ENCODE data around the gene MMP17.
A peak's percentile ranks its signal among the peaks of the same experiment; 100 is the strongest.
"Not testable (repeated sequence)": the region's sequence is repeated elsewhere in the genome, so short reads cannot be mapped to it uniquely, and the experiment has no call there.

The MMP17 gene

DNA sequence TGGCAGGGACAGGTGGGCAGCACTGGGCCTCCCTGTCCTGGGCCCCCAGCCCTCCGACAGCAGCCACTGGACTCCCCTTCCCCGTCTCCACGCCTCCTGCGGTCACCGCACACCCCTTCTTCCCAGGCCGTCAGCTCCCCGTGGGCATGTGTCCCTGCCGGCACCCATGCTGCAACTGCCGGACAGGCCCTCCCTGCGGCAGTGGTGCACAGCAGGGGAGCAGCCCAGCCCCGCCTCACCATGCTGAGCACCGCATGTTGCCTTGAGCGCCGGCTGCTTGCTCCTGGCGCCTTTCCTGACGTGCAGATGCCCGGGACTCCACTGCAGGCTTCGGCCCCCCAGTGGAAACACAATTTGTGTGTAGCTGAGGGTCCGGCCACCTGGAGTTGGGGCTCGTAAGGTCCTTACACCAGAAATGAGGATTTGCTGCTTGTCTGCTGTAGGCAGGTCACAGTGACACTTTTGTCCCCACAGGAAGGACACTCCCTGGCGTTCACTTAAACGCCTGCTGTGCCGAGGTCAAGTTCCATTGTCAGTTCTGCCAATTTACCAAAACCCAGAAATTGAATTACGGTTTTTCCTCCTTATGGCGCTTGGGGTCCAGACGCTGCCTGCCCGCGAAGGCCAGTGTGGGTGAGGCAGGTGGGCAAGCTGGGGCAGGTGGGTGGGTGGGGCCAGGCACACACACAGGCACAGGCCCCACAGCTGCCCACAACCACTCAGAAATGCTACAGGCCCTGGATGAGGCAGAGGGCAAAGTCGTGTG lies 28.2 kb upstream of the MMP17 start:
- FAIRE-seq, result no peak
- no peak for DNase-seq (ENCODE audit: extremely low spot score, insufficient read length, low read depth)

DNA sequence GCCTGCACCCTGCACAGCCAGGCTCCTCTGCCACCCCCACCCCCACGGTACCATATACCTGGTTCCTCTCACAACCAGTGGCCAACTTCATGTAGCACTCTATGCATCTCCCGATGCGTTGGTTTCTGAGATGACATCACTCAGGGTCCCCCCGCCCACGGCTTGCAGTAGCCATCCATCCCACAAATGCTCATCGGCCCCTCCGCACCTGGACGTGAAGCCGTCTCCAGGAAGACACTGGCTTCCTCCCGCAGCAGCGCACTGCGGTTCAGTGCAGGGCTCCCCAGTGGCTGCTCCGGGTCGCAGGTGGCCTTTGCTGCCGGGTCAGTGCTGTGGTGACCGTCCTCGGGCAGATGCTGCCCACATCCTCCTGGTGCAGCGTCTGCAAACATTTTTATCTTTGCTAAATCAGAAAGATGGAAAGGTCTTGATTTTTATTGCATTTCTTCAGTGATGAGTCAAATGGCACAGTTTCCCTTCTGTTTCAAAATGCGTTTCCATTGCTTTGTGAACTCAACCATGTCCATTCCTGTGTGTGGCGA lies 27.5 kb upstream of the MMP17 start:
- no peak for FAIRE-seq
- DNase-seq (ENCODE audit: extremely low spot score, insufficient read length, low read depth), result no peak

DNA sequence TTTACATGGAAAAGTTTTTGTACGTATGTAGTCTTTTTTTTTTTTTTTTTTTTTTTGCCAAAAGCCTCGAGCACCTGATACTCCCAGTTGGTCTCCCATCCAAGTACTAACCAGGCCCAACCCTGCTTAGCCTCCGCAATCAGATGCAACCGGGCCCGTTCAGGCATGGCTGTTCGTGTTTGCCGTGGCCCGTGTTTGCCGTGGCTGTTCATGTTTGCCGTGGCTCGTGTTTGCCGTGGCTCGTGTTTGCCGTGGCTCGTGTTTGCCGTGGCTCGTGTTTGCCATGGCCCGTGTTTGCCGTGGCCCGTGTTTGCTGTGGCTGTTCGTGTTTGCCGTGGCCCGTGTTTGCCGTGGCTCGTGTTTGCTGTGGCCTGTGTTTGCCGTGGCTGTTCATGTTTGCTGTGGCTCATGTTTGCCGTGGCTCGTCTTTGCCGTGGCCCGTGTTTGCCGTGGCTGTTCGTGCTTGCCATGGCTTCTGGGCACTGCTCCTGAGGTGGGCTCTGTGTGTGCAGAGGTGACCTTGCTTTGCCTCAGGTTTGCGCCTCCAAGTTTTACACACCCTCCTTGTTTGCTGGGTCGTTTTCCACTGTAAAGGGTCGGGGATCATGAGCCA lies 26.8 kb upstream of the MMP17 start:
- no peak for FAIRE-seq
- DNase-seq (ENCODE audit: extremely low spot score, insufficient read length, low read depth), result no peak

DNA sequence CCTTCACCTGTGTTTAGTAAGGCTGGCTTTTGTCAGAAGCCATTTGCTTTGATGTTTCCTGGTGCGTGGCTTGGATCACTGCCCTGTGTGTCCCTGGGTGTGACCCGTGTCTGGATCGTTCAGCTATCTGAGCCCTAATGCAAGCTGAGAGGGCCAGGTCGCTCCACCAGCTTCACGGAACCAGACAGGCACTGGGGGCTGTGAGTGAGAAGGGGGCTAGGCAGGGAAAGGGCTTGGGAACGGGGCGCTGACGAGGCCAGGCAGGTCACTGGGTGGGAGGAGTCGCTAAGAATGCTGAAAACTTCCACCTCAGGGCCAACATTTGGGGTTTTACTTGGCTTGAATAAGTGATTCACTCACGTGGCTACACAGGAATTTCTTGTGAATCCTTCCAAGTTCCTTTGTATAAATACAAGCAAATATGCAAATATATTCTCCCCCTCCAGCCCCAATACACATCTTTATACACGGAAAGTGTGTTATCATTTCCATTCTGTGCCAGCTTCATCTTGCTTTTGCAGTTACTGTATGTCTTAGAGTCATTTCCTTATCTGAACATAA lies 24.2 kb upstream of the MMP17 start:
- DNase-seq (ENCODE audit: extremely low spot score, insufficient read length, low read depth), result no peak
- no peak for FAIRE-seq

DNA sequence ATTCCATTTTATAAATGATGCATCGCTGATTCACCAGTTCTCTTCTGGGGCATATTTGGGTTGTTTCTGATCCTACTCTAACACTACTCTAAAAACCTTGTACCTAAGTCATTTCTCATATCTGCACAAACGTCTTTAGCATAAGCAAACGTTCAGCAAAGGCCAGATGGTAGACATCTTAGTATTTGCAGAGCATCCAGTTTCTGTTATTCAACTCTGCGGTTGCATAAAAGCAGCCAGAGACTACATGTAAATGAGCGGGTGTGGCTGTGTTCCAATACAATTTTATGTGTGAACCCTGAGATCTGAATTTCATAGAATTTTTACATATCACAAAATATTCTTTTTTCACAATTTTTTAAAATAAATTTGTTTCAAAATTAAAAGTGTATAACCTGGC lies 22.8 kb upstream of the MMP17 start:
- DNase-seq (ENCODE audit: extremely low spot score, insufficient read length, low read depth), result no peak
- FAIRE-seq, result no peak

DNA sequence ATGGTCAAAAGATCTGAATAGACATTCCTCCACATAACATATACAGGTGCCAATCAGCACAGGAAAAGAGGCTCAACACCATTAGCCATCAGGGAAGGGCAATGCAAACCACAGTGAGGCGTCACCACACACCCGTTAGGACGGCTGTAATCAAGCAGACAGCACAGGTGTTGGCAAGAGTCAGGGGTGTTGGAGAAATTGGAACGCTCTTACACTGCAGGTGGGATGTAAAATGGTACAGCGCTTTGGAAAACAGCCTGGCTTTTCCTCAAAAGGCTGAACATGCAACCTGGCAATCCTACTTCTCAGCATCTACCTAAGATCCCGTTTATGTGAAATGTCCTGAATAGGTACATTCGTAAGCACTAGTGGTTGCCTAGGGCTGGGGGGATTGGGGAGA lies 21.5 kb upstream of the MMP17 start:
- DNase-seq (ENCODE audit: extremely low spot score, insufficient read length, low read depth) (no peak), FAIRE-seq (no peak)

DNA sequence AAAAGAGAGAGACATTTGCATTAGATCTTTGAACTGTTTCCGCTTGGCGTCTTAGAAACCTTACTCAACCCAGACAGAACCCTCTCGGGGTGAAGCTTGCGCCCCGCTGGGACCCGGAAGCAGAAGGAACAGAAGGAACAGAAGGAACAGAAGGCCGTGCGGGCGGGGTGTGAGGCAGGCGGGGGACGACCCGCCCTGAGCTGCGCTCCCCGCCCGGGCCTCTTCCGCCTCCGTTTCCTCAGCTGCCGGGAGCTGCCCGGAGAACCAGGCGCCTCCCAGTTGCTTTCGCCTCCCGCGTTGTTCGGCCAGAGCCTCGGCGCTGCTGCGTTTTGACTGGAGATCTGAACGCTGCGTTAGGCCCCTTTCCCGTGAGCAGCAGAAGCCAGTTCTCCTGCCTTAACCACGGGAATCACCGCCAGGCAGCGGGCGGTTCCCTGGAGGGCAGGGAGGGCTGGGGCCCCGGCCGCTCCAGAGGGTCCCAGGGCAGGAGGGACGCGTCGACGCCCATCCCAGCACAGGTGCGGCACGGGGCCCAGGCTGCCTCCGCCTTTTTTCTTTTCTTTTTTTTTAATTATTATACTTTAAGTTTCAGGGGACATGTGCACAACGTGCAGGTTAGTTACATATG lies 19.3 kb upstream of the MMP17 start:
- FAIRE-seq, result no peak
- DNase-seq (ENCODE audit: extremely low spot score, insufficient read length, low read depth), result peak; percentile 22

DNA sequence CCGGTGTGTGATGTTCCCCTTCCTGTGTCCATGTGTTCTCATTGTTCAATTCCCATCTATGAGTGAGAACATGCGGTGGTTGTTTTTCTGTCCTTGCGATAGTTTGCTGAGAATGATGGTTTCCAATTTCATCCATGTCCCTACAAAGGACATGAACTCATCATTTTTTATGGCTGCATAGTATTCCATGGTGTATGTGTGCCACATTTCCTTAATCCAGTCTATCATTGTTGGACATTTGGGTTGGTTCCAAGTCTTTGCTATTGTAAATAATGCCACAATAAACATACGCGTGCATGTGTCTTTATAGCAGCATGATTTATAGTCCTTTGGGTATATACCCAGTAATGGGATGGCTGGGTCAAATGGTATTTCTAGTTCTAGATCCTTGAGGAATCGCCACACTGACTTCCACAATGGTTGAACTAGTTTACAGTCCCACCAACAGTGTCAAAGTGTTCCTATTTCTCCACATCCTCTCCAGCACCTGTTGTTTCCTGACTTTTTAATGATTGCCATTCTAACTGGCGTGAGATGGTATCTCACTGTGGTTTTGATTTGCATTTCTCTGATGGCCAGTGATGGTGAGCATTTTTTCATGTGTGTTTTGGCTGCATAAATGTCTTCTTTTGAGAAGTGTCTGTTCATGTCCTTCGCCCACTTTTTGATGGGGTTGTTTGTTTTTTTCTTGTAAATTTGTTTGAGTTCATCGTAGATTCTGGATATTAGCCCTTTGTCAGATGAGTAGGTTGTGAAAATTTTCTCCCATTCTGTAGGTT lies 18.5 kb upstream of the MMP17 start:
- not testable (repeated sequence) for DNase-seq (ENCODE audit: extremely low spot score, insufficient read length, low read depth); FAIRE-seq

DNA sequence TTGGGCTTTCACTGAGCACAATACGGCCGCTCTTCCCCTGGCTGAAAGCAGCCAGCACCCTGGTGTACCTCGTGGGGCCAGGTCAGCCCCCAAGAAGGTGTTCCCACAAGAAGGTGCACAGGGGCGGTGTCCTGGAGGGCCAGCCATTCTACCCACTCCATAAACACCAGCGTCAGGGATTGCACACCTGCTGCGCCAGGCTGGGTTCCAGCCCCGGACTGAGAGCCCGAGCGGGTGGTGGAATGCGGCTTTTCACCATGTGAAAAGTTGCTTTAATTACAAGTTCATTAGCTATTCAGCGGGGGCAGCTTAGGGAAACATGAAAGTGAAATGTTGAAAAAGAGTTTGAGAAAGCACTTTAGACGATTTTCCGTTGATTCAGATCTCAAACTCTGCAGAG lies 17.5 kb upstream of the MMP17 start:
- no peak for DNase-seq (ENCODE audit: extremely low spot score, insufficient read length, low read depth)

DNA sequence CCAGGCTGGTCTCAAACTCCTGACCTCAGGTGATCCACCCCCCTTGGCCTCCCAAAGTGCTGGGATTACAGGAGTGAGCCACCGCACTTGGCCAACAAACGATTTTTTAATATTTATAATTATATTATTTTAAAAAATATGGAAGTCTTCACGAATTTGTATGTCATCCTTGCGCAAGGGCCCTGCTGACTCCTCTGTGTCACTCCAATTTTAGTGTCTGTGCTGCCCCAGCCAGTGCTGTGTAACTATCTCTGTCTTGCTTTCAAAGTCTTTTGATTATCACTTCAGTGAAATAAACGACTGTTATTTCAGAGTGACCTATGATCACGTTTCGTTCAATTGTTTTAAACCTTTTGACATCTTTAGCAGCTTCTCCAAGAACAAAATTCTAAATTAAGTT lies 13.1 kb upstream of the MMP17 start:
- DNase-seq (ENCODE audit: extremely low spot score, insufficient read length, low read depth), result no peak
- no peak for FAIRE-seq

More for the DNA sequence above, 17.5 kb upstream of the MMP17 start:
- no peak for FAIRE-seq

DNA sequence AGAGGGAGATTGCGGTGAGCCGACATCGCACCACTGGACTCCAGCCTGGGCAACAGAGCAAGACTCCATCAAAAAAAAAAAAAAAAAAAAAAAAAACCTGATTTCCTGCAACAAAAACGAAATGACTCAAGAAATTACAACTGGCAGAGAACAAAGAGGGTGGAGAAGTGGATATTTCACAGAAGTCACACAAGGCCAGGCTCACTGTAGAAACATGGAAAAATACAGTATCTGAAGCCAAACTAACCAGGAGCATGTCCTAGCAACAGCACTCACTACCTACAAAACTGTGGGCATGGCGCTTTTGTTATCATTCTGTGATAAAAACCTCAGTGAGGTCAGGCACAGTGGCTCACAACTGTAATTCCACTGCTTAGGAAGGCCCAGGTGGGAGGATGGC lies 11.7 kb upstream of the MMP17 start:
- no peak for FAIRE-seq
- DNase-seq (ENCODE audit: extremely low spot score, insufficient read length, low read depth), result no peak

DNA sequence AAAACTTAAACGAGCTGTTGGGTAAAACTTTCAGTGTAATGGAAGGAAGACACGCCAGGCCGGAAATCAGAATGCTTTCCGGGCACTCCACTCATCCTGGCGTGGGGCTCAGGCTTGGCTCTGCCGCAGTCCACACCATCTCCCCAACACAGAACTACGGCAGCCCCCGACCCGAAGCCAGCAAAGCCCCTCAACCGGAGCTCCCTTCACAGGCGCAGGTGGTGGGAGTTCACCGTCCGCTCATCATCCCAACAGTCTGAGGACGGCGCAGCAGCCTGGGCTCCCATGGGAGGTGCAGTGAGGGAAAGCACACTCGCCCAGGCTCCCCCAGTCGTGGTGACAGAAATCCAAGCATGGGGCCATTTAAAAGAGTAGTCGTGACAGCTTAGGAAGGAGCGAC lies 11.0 kb upstream of the MMP17 start:
- DNase-seq (ENCODE audit: extremely low spot score, insufficient read length, low read depth), result no peak
- FAIRE-seq, result no peak

DNA sequence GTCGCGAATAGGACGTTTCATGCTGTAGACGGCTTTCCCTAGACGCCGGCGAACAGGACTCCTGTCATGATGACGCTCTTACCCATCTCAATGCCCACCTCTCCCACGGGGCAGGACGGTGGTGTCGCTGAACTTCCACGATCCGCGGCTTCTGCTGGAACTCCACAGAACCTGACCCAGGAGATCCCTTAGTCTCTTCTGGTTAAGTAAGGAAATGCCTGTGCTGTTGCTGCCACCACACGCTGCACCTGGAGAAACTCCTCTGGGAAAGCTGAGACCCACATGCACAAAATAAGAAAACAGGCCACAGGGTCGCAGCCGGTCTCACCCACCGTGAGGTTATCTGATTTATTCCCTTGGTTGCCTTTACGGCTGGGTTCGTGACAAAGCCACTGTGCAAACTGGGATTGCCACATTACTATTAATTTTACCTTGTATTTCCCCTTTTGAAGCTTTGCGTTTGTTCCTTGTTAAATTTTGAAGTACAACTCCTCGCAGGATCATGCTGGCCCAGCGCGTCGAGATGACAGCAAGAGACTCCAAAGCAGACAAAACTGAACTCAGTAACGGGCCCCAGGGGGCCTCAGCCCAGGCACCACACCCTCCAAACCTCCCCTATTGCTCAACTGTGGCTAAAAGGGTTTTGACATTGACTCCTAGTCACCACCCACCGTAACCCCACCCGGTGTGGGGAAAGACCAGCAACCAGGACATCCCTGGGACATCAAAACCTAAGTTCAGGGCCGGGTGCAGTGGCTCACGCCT lies 9.2 kb upstream of the MMP17 start:
- FAIRE-seq (no peak), DNase-seq (ENCODE audit: extremely low spot score, insufficient read length, low read depth) (no peak)

DNA sequence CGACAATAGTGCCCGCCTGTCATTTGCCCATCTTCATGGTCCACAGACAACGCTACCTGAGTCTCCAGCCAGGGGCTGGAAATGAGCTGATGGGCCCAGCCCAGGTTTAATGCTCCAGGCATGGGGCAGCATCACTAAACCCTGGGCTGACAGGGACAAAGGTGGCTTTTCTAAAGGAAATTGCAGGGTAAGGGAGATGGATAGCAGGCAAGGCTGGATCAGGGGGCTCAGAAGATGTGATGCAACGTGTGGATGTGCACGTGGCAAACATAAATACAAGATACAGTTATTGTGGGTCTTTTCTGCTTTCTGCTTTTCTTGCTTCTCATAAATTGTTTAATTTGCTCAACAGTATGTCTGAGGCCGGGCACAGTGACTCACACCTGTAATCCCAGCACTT lies 3.7 kb upstream of the MMP17 start:
- DNase-seq (ENCODE audit: extremely low spot score, insufficient read length, low read depth), result no peak
- no peak for FAIRE-seq

DNA sequence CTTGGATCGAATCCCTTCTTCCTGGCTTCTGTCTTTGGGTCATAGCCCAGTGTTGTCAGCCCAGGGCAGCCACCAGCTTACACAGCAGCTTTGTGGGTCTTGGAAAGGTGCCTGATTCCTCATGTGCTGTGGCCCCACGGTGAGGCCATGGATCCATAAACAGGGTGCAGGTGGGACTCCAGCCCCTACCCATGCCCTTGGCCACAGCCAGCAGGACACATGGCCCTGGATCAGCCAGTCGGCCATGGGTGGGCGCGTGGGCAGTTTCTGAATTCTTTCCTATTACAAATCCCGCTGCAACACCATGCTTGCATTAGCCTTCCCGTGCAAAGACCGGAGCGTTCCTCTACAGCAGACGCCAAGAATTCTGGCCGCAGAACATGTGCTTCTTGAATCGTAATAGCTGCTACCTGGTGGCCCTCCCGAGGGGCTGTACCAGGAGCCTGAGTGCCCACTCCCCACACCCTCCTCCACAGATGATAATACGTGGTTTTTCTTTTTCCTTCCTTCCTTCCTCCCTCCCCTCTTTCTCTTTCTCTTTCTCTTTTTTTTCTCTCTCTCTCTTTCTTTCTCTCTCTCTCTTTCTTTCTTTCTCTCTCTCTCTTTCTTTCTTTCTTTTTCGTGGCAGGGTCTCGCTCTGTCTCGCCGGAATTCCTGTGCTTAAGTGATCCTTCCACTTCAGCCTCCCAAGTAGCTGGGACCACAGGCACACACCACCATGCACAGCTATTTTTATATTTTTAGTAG lies 2.9 kb upstream of the MMP17 start:
- FAIRE-seq, result no peak
- no peak for DNase-seq (ENCODE audit: extremely low spot score, insufficient read length, low read depth)

DNA sequence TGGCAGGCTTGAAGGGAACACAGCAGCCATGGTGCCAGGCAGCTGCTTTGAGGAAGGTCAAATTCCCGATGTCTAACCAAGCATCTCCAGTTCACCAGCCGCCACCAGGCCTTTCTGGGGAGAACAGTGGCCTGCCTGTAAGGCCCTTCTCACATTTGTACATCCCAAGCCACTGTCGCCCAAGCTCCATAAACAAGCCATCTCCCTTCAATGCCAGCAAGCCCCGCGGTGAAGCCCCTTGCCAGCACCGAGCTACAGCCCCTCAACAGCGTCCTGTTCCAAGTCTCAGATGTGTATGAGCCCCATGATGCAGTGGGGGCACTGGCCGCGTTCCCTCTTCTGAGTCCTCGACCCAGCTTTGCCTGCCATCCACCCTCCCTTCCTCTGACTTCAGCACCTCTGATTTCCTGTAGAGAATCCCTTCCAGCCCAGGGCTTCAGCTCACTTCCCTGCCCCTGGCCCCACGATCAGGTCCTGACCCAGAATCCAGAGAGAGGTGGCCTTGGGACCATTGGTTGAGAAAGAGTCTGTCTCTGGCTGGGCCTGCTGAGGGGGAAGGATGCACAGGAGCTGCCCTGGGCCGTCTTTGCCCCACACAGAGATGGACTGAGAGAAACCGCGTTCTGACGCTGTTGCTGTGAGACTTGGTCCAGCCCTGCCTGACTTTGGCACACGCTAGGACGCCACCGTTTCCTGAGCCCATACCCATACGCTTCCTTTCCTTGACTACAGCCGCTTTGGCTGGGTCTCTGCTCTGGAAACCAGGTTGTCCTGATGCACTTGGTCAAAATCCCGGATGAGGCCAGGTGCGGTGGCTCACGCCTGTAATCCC lies 1.9 kb upstream of the MMP17 start:
- no peak for FAIRE-seq

DNA sequence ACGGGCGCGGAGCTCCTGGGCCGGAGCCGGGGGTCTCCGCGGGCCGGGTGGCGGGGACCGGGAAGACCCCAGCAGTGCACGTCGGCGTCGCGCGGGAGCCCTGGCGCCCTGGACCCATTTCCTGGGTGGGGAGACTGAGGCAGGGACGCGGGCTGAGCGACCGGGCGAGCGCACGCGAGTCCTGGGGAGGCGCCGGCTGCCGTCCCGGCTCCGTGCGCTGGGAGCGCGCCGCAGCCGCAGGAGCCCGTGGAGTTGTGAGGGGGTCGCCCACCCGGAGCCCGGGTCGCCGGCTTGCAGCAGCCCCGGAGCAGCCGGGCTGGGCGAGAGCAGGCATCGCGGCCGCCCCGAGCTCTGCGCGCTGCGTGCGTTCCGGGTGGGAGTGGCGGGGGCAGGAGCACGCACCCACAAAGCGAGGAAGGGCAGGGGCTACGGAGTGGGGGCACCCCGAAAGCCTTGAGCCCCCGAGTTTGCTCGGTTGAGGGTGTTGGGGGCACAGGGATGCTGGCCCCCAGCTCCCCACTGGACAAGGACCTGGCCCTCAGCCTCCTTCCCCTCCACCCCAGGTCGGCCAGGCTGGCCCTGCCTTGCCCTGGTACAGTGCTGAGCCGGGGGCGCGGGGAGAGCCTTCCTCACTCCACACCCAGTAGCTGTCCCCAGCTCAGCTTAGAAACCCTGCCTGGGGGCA lies 620 bp downstream of the MMP17 start:
- DNase-seq (ENCODE audit: extremely low spot score, insufficient read length, low read depth) (no peak), FAIRE-seq (no peak)

More for the DNA sequence above, 1.9 kb upstream of the MMP17 start:
- DNase-seq (ENCODE audit: extremely low spot score, insufficient read length, low read depth), result no peak
